ENCODE data around the gene FGD4.
"Not testable (repeated sequence)": the region's sequence is repeated elsewhere in the genome, so short reads cannot be mapped to it uniquely, and the experiment has no call there.

FGD4 gene

GRCh38 chr12:32503730-32504129 is 104.4 kb downstream of the FGD4 start:
- DNase-seq, result no peak
- Mint-ChIP-seq H3K27ac (no peak overlapping the region), H3K9me3 (no peaks in the 10 kb centered on the region)

DNA sequence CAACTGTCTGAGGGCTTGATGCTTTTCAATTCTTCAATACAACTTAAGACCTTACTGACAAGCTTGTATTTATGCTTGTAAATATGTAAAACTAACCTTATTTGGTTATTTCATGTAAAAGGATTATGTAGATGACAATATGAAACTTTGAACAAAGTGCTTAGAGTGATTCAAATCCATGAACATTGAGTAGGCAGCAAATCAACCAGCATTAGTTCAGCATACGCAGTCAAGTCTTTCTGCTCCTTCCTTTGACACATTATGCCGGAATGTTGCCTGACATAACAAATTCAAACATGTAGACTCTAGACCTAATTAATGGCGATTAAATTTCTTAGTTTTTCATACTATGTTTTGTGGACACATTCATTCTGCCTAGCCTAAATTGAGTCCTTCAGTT is 105.2 kb downstream of the FGD4 start:
- no peaks in the 10 kb centered on the region for H3K36me3 Mint-ChIP-seq
- H3K4me3 Mint-ChIP-seq, result no peak overlapping the region
- H3K27ac Mint-ChIP-seq, result no peak overlapping the region
- no peaks in the 10 kb centered on the region for H3K4me1 Mint-ChIP-seq
- DNase-seq (no peak), ATAC-seq (replicated peaks) (no peak)
- H3K27me3 Mint-ChIP-seq, result no peaks in the 10 kb centered on the region
- no peaks in the 10 kb centered on the region for H3K9me3 Mint-ChIP-seq

More at GRCh38 chr12:32503730-32504129, 104.4 kb downstream of the FGD4 start:
- ATAC-seq (replicated peaks), result no peak
- Mint-ChIP-seq H3K36me3 (no peaks in the 10 kb centered on the region), H3K27me3 (no peaks in the 10 kb centered on the region), H3K4me1 (no peaks in the 10 kb centered on the region), H3K4me3 (no peak overlapping the region)

GRCh38 chr12:32505067-32505945 is 105.9 kb downstream of the FGD4 start:
- Mint-ChIP-seq H3K9me3 (no peaks in the 10 kb centered on the region), H3K27ac (no peak overlapping the region), H3K36me3 (no peaks in the 10 kb centered on the region), H3K27me3 (no peaks in the 10 kb centered on the region), H3K4me1 (no peaks in the 10 kb centered on the region), H3K4me3 (no peak overlapping the region)
- ATAC-seq (replicated peaks) (no peak), DNase-seq (no peak)

DNA sequence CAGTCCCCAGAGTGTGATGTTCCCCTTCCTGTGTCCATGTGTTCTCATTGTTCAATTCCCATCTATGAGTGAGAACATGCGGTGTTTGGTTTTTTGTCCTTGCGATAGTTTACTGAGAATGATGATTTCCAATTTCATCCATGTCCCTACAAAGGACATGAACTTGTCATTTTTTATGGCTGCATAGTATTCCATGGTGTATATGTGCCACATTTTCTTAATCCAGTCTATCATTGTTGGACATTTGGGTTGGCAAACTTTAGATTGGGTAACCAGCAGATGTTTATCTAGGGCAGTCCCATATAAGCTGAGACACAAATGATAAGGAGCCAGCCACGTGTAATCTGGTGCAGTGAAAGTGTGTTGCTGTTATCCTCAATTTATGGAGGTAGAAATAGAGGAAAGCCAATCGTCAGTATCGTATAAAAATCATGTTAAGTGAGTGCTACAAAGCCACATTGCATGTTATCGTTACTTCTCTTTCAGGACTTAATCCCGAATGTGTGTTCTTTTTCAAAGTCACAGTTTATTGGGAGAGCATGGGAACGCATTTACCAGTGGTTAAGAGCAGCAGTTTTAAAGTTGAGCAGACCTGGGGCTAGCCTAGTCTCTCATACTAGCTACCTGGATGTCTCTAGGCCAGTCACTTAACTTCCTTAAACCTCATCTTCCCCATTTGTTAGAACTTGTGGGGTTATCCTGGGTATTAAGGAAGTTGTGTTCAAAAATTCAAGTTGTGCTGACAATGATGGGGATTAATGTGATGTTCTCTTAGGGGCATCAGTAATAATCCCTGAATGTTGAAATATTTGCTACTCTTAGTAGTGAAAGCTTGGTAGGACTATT is 108.0 kb downstream of the FGD4 start:
- not testable (repeated sequence) for H3K9me3 Mint-ChIP-seq; H3K27me3 Mint-ChIP-seq; ATAC-seq (replicated peaks); H3K4me1 Mint-ChIP-seq; H3K4me3 Mint-ChIP-seq; DNase-seq; H3K36me3 Mint-ChIP-seq; H3K27ac Mint-ChIP-seq

GRCh38 chr12:32507942-32508320 is 108.6 kb downstream of the FGD4 start:
- Mint-ChIP-seq H3K27ac (no peak overlapping the region), H3K36me3 (no peaks in the 10 kb centered on the region), H3K9me3 (no peaks in the 10 kb centered on the region), H3K27me3 (no peaks in the 10 kb centered on the region), H3K4me1 (no peaks in the 10 kb centered on the region), H3K4me3 (no peak overlapping the region)
- ATAC-seq (replicated peaks), result no peak
- DNase-seq, result no peak

DNA sequence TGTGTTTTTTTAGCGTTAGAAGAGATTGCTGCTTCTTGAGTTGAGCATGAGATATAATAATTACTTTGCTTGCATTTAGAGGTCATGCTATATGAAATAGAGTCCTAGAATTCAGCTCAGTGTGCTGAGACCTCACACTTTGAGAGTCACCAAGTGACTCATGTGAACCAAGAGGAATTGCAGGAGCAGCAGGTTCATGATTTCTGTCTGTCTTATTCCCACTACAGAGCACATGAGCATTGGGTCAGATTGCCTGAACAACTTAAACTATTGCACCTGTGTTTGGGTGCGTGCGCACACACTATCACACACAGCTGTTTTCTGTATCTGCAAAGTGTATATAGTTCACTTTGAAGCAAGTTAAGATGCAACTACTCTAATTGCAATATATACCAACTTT is 109.3 kb downstream of the FGD4 start:
- H3K27ac Mint-ChIP-seq, result no peak overlapping the region
- H3K9me3 Mint-ChIP-seq, result no peaks in the 10 kb centered on the region
- H3K27me3 Mint-ChIP-seq, result no peaks in the 10 kb centered on the region
- DNase-seq, result no peak
- no peaks in the 10 kb centered on the region for H3K4me1 Mint-ChIP-seq
- H3K4me3 Mint-ChIP-seq, result no peak overlapping the region
- no peak for ATAC-seq (replicated peaks)
- no peaks in the 10 kb centered on the region for H3K36me3 Mint-ChIP-seq

- Mint-ChIP-seq H3K36me3 (no peaks in the 10 kb centered on the region), H3K27me3 (no peaks in the 10 kb centered on the region), H3K4me1 (no peaks in the 10 kb centered on the region), H3K9me3 (no peaks in the 10 kb centered on the region), H3K27ac (no peak overlapping the region), H3K4me3 (no peak overlapping the region)
- DNase-seq (no peak), ATAC-seq (replicated peaks) (no peak)
Measured at GRCh38 chr12:32509328-32510091, 110.2 kb downstream of the FGD4 start.

- H3K4me1 Mint-ChIP-seq; H3K27ac Mint-ChIP-seq; H3K9me3 Mint-ChIP-seq; ATAC-seq (replicated peaks); DNase-seq; H3K27me3 Mint-ChIP-seq; H3K4me3 Mint-ChIP-seq; H3K36me3 Mint-ChIP-seq: not testable (repeated sequence)
Measured at GRCh38 chr12:32511976-32512375, 112.6 kb downstream of the FGD4 start.

DNA sequence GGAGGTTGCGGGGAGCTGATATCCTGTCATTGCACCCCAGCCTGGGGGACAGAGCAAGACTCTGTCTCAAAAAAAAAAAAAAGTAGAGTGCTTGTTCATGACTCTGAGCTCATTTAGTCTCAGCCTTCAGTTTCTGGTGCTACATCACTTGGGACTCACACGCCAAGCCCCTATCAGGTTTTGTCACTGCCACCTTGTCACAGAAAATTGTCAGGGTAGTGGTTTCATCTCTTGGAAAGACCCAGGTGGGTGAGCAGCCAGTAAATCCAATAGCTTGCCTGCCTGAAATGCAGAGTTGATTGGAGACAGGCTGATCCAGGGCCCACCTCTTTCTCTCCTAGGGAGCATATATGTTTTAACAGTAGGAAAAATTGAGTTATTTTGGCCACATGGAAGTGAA is 113.0 kb downstream of the FGD4 start:
- Mint-ChIP-seq H3K4me3 (no peak overlapping the region), H3K27ac (no peak overlapping the region), H3K36me3 (no peaks in the 10 kb centered on the region), H3K9me3 (no peaks in the 10 kb centered on the region), H3K27me3 (no peaks in the 10 kb centered on the region), H3K4me1 (no peaks in the 10 kb centered on the region)
- no peak for DNase-seq
- no peak for ATAC-seq (replicated peaks)

DNA sequence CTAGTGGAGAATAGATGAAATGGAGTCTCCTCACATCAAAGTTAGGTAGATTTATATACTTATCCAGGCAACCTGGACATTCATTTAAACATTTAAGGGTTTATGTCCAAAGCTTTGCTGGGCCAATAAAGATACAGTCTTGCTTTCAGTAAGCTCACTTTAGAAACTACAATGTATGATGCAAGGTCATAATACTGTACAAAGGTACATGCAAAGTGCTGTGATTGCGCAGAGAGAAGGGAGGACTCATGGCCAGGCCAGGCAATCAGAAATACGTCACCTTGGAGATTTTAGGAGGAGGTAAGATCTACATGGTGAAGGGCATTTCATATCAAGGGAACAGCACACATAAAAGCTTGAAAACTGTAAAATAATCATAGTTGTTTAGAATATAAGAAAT is 113.6 kb downstream of the FGD4 start:
- Mint-ChIP-seq H3K27ac (no peak overlapping the region), H3K4me1 (no peaks in the 10 kb centered on the region), H3K4me3 (no peak overlapping the region), H3K27me3 (no peaks in the 10 kb centered on the region), H3K9me3 (no peaks in the 10 kb centered on the region), H3K36me3 (no peaks in the 10 kb centered on the region)
- DNase-seq (no peak), ATAC-seq (replicated peaks) (no peak)

DNA sequence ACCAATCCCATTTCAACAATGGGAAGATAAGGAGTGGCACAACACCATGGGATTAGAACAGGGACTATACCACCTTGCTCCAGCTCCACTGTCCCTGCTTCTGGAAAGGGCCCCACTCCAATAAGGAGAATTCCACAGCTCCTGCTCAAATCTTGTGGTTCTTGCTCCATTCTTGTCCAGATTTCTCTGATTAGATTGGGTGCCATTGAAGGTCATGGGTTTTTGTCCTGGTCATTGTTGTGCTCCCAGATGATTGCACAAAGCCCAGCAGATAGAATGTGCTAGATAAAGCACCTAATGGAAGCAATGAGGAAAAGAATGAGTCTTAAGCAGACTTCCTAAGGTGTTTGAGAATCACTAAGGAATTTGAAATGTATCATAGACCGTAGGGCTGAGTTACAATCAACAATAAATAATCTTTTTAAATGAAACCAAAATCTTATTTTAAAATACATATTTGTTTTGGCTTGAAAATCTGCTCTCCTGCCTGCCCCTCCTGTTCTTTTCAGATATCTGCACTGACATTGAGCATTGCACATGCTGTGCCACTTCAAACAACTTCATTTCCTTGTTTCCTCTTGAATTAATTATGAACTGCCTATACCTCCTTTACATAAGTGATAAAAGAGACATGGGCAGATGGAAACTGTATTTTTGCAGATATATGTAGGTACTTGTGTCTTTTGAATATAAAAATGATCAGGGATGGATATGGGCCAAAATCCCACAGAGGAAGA is 115.9 kb downstream of the FGD4 start:
- H3K4me3 Mint-ChIP-seq, result no peak overlapping the region
- no peaks in the 10 kb centered on the region for H3K9me3 Mint-ChIP-seq
- H3K27me3 Mint-ChIP-seq, result no peaks in the 10 kb centered on the region
- H3K36me3 Mint-ChIP-seq, result no peaks in the 10 kb centered on the region
- ATAC-seq (replicated peaks), result no peak
- no peak overlapping the region for H3K27ac Mint-ChIP-seq
- peaks cover 0 to 1% of the 10 kb centered on the region in 2 donors for H3K4me1 Mint-ChIP-seq
- DNase-seq, result no peak

GRCh38 chr12:32516230-32516629 is 116.9 kb downstream of the FGD4 start:
- Mint-ChIP-seq H3K36me3 (no peaks in the 10 kb centered on the region), H3K27me3 (no peaks in the 10 kb centered on the region), H3K4me3 (no peak overlapping the region), H3K9me3 (no peaks in the 10 kb centered on the region), H3K4me1 (peaks cover 0 to 10% of the 10 kb centered on the region in 2 donors), H3K27ac (no peak overlapping the region)
- peak; percentile 44 to 65 for ATAC-seq (replicated peaks)
- no peak for DNase-seq

DNA sequence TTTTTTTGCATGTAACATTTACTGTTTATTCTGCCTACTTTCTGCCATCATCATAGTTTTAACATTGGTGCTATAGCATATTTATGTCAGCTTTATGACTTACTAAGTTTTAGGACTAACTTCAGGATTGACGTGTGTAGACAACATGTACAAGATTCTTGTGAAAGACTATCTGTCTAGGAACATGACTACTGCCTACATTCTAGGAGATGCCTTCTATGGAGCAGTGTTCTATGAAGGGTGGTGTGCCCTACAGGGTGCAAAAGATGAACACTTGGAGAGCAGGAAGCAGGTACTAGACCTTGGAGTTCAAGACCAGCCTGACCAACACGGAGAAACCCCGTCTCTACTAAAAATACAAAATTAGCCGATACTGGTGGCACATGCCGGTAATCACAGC is 118.6 kb downstream of the FGD4 start:
- DNase-seq, result no peak
- Mint-ChIP-seq H3K9me3 (no peaks in the 10 kb centered on the region), H3K4me3 (no peak overlapping the region), H3K4me1 (peaks cover 9 to 25% of the 10 kb centered on the region in 2 donors), H3K27ac (no peak overlapping the region), H3K36me3 (no peaks in the 10 kb centered on the region), H3K27me3 (no peaks in the 10 kb centered on the region)
- ATAC-seq (replicated peaks), result no peak

DNA sequence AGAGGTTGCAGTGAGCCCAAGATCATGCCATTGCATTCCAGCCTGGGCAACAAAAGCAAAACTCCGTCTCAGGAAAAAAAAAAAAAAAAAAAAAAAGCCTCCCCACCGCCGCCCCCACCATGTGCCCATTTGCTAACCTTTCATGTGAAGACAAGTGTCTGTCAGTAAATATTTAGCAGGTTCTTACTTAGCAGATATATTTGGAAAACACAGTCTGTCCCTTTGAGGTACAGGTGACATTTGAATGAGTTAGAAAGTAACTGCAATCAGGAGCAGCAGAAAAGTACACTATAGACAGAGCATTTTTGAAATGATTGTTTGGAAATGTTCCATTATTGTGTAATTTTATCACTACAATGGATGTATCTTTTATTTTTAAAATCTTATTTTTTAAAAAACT is 119.7 kb downstream of the FGD4 start:
- H3K4me3 Mint-ChIP-seq, result no peak overlapping the region
- H3K27me3 Mint-ChIP-seq, result no peaks in the 10 kb centered on the region
- no peaks in the 10 kb centered on the region for H3K36me3 Mint-ChIP-seq
- H3K9me3 Mint-ChIP-seq, result no peaks in the 10 kb centered on the region
- ATAC-seq (replicated peaks) (no peak), DNase-seq (no peak)
- H3K27ac Mint-ChIP-seq, result no peak overlapping the region
- peaks cover 14 to 34% of the 10 kb centered on the region in 2 donors for H3K4me1 Mint-ChIP-seq

Data from stimulated activated naive B cell treated with anti-CD40 and anti-IgM and Interleukin-4, amounts not matched to agents 10 μg/mL and 1 μg/mL and 100 μg/mL, for 72 hours (primary cell).